ENCODE measurements around the gene TTC21B.

TTC21B gene

DNA sequence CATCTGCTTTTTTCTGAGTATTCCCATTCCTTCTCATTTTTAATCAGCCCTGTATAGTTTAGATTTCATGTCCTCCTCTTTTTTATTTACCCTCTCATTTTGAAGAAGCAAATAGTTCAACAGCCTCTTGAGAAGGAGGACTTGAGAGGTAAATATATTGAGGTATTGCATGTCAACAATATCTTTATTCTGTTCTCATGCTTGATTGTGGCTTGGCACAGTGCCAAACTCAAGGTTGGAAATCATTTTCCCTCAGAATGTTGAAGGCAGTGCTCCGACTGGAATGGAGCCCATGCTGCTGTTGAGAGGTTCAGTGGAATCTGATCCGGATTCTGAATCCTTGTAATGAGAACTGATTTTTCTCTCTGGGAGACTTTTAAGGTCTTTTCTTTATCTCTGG, 128.5 kb downstream of the TTC21B start:
- TF ChIP-seq TAF1 (IDR thresholded peaks at IDR 0.05; ENCODE audit: low read depth) (no peak), NFIC (IDR thresholded peaks at IDR 0.05) (peak; percentile 95), TEAD4 (IDR thresholded peaks at IDR 0.05) (no peak)
